ENCODE measurements around the gene DNAJC16. TPM values are rescaled to one million over a fixed set of nuclear protein-coding genes. Genes with fewer than 3 reads are reported as not detected.

Gene DNAJC16
- total RNA-seq, 4 donors from 2014 or later: 17.2 to 24.8 (median 19.7) TPM

GRCh38 chr1:15531682-15532081 lies 5.0 kb downstream of the DNAJC16 start:
- 74% methylated on average over 2 of the region's 2 CpGs for WGBS
- Histone ChIP-seq H3K36me3 (peaks cover 30% of the 10 kb centered on the region), H3K27ac (no peak overlapping the region), H3K4me3 (no peak overlapping the region), H3K4me1 (peaks cover 10% of the 10 kb centered on the region), H3K9me3 (no peaks in the 10 kb centered on the region), H3K27me3 (no peaks in the 10 kb centered on the region)
- TF ChIP-seq POLR2A (IDR thresholded peaks at IDR 0.05) (no peak), POLR2AphosphoS5 (IDR thresholded peaks at IDR 0.05) (no peak), EP300 (IDR thresholded peaks at IDR 0.05) (no peak)
- TF ChIP-seq, protein P1, sequence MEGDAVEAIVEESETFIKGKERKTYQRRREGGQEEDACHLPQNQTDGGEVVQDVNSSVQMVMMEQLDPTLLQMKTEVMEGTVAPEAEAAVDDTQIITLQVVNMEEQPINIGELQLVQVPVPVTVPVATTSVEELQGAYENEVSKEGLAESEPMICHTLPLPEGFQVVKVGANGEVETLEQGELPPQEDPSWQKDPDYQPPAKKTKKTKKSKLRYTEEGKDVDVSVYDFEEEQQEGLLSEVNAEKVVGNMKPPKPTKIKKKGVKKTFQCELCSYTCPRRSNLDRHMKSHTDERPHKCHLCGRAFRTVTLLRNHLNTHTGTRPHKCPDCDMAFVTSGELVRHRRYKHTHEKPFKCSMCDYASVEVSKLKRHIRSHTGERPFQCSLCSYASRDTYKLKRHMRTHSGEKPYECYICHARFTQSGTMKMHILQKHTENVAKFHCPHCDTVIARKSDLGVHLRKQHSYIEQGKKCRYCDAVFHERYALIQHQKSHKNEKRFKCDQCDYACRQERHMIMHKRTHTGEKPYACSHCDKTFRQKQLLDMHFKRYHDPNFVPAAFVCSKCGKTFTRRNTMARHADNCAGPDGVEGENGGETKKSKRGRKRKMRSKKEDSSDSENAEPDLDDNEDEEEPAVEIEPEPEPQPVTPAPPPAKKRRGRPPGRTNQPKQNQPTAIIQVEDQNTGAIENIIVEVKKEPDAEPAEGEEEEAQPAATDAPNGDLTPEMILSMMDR (IDR thresholded peaks at IDR 0.05): no peak
- DNase-seq (ENCODE audit: low spot score in 2 of 2): no peak

DNA sequence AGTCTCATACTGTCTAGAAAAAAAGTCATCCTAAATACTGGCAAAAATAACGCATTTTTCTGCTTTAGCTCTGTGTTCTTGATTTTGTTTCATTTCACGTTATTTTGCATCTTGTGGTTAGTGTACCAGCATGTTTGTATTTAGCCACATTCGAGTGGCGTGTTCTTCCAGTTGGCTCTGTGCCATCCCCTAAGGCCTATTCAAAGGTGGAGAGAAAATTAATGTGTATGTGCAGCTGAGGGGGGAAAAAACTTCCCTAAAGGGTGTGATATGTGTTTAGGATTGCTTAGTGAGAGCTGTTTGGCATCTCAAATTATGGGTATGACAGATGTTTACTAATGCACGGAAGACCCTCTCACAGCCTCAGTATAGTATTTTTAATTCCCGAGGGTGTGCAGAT lies 12.1 kb downstream of the DNAJC16 start:
- Histone ChIP-seq H3K4me3 (no peak overlapping the region), H3K9me3 (no peaks in the 10 kb centered on the region), H3K27me3 (no peaks in the 10 kb centered on the region), H3K4me1 (no peaks in the 10 kb centered on the region), H3K27ac (no peak overlapping the region), H3K36me3 (peaks cover 90% of the 10 kb centered on the region)
- 67% methylated on average over 6 of the region's 6 CpGs for WGBS
- TF ChIP-seq EP300 (IDR thresholded peaks at IDR 0.05): no peak
- TF ChIP-seq POLR2A (IDR thresholded peaks at IDR 0.05): no peak
- TF ChIP-seq, protein P1 (IDR thresholded peaks at IDR 0.05): no peak
- no peak for TF ChIP-seq POLR2AphosphoS5 (IDR thresholded peaks at IDR 0.05)
- DNase-seq (ENCODE audit: low spot score in 2 of 2): no peak

DNA sequence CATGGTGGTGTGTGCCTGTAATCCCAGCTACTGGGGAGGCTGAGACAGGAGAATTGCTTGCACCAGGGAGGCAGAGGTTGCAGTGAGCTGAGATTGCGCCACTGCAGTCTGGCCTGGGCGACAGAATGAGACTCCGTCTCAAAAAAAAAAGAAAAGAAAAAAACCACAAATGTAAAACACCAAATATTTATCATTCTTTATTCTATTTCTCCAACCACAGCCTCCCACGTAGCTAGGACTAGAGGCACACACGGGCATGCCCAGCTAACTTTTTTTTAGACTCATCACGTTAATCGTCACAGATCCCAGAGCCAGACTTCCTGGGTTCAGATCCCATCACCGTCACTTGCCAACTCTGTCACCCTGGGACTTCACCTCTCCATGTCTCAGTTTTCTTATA lies 13.5 kb downstream of the DNAJC16 start:
- Histone ChIP-seq H3K36me3 (peaks cover 89% of the 10 kb centered on the region), H3K9me3 (no peaks in the 10 kb centered on the region), H3K4me1 (no peaks in the 10 kb centered on the region), H3K27me3 (no peaks in the 10 kb centered on the region), H3K4me3 (no peak overlapping the region), H3K27ac (no peak overlapping the region)
- 86% methylated on average over 8 of the region's 8 CpGs for WGBS
- no peak for TF ChIP-seq POLR2A (IDR thresholded peaks at IDR 0.05)
- no peak for DNase-seq (ENCODE audit: low spot score in 2 of 2)

GRCh38 chr1:15541231-15541792 lies 14.7 kb downstream of the DNAJC16 start:
- 97% methylated on average over 4 of the region's 4 CpGs for WGBS
- Histone ChIP-seq H3K27me3 (no peaks in the 10 kb centered on the region), H3K4me1 (no peaks in the 10 kb centered on the region), H3K4me3 (no peak overlapping the region), H3K27ac (no peak overlapping the region), H3K9me3 (no peaks in the 10 kb centered on the region), H3K36me3 (peaks cover 89% of the 10 kb centered on the region)
- DNase-seq (ENCODE audit: low spot score in 2 of 2): no peak
- no peak for TF ChIP-seq EP300 (IDR thresholded peaks at IDR 0.05)
- TF ChIP-seq, protein P1 (IDR thresholded peaks at IDR 0.05): no peak

GRCh38 chr1:15542388-15543250 lies 16.0 kb downstream of the DNAJC16 start:
- 89% methylated on average over 6 of the region's 7 CpGs for WGBS
- TF ChIP-seq POLR2A (IDR thresholded peaks at IDR 0.05) (no peak), EP300 (IDR thresholded peaks at IDR 0.05) (no peak), POLR2AphosphoS5 (IDR thresholded peaks at IDR 0.05) (no peak)
- TF ChIP-seq, protein P1 (IDR thresholded peaks at IDR 0.05): no peak
- Histone ChIP-seq H3K4me3 (no peak overlapping the region), H3K36me3 (peaks cover 89% of the 10 kb centered on the region), H3K9me3 (no peaks in the 10 kb centered on the region), H3K27ac (no peak overlapping the region), H3K4me1 (no peaks in the 10 kb centered on the region), H3K27me3 (no peaks in the 10 kb centered on the region)
- DNase-seq (ENCODE audit: low spot score in 2 of 2): no peak
